GM12891 (cell line): ENCODE data around the gene UMAD1.
A peak's percentile ranks its signal among the peaks of the same experiment; 100 is the strongest.
"Not testable (repeated sequence)": the region's sequence is repeated elsewhere in the genome, so short reads cannot be mapped to it uniquely, and the experiment has no call there.

ENCODE experiments used
- DNase-seq: peaks from one replicate; pipeline ENCODE4 v3.0.0; 2011; ENCODE audit warnings: low spot score; ENCODE audit not compliant: insufficient read length
- FAIRE-seq: peaks from 2 replicates; lab custom pipeline; 2011; peaks lifted over from hg19 to GRCh38; lab: Jason Lieb, UNC
- PAX5 ChIP-seq: IDR thresholded peaks from 2 replicates; pipeline ENCODE4 v1.6.1; 2011; ENCODE audit warnings: low read length, moderate library complexity, mild to moderate bottlenecking; ENCODE audit not compliant: insufficient read depth, severe bottlenecking
- POLR2A ChIP-seq: IDR thresholded peaks from 2 replicates; pipeline ENCODE4 v1.6.1; 2011; ENCODE audit warnings: low read depth, low read length, control low read depth
- POLR2AphosphoS5 ChIP-seq: IDR thresholded peaks from 2 replicates; pipeline ENCODE4 v1.6.1; 2011; ENCODE audit warnings: low read depth, low read length, control low read depth
- POU2F2 ChIP-seq: IDR thresholded peaks from 2 replicates; pipeline ENCODE4 v1.6.1; 2011; ENCODE audit warnings: low read depth, mild to moderate bottlenecking, control low read depth, low read length, moderate library complexity
- SPI1 ChIP-seq: IDR thresholded peaks from 2 replicates; pipeline ENCODE4 v1.6.1; 2011; ENCODE audit warnings: low read depth, low read length, control low read depth
- TAF1 ChIP-seq: IDR thresholded peaks from 2 replicates; pipeline ENCODE4 v1.6.1; 2011; ENCODE audit warnings: low read depth, low read length, control low read depth

Gene UMAD1

GRCh38 chr7:7650682-7651206, 10.2 kb downstream of the UMAD1 start:
- DNase-seq (no peak), FAIRE-seq (no peak)
- TF ChIP-seq POU2F2 (no peak), SPI1 (no peak)

GRCh38 chr7:7651479-7651878, 10.9 kb downstream of the UMAD1 start:
- DNase-seq: no peak
- TF ChIP-seq POLR2AphosphoS5 (no peak), SPI1 (no peak), POLR2A (no peak), PAX5 (no peak), POU2F2 (no peak), TAF1 (no peak)
- no peak for FAIRE-seq

GRCh38 chr7:7652798-7653540, 12.4 kb downstream of the UMAD1 start:
- no peak for TF ChIP-seq TAF1
- TF ChIP-seq POLR2AphosphoS5: no peak
- TF ChIP-seq POLR2A: no peak
- no peak for TF ChIP-seq SPI1
- TF ChIP-seq PAX5: no peak
- TF ChIP-seq POU2F2: no peak
- FAIRE-seq (no peak), DNase-seq (no peak)

- TF ChIP-seq PAX5 (no peak), POLR2AphosphoS5 (no peak), TAF1 (no peak), POU2F2 (no peak), POLR2A (no peak), SPI1 (no peak)
- DNase-seq (no peak), FAIRE-seq (peak; percentile 52)
Observed at GRCh38 chr7:7653593-7654187, 13.1 kb downstream of the UMAD1 start.

GRCh38 chr7:7654964-7655715, 14.6 kb downstream of the UMAD1 start:
- no peak for DNase-seq
- TF ChIP-seq POLR2AphosphoS5: no peak
- no peak for TF ChIP-seq TAF1
- TF ChIP-seq POU2F2: no peak
- no peak for TF ChIP-seq SPI1
- TF ChIP-seq POLR2A: no peak
- TF ChIP-seq PAX5: no peak

GRCh38 chr7:7656459-7656858, 15.9 kb downstream of the UMAD1 start:
- FAIRE-seq, DNase-seq: not testable (repeated sequence)

More at GRCh38 chr7:7654964-7655715, 14.6 kb downstream of the UMAD1 start:
- no peak for FAIRE-seq

- FAIRE-seq (no peak), DNase-seq (no peak)
- TF ChIP-seq POU2F2 (no peak), PAX5 (no peak), POLR2AphosphoS5 (no peak), TAF1 (no peak), SPI1 (no peak), POLR2A (no peak)
Observed at GRCh38 chr7:7662527-7662926, 22.0 kb downstream of the UMAD1 start.

GRCh38 chr7:7664291-7664690, 23.7 kb downstream of the UMAD1 start:
- FAIRE-seq: no peak
- no peak for DNase-seq
- no peak for TF ChIP-seq POLR2A
- TF ChIP-seq TAF1: no peak
- TF ChIP-seq SPI1: no peak
- no peak for TF ChIP-seq POLR2AphosphoS5
- no peak for TF ChIP-seq PAX5
- TF ChIP-seq POU2F2: no peak

- FAIRE-seq: no peak
- DNase-seq: no peak
- no peak for TF ChIP-seq SPI1
- TF ChIP-seq POLR2A: no peak
Observed at GRCh38 chr7:7665031-7665430, 24.5 kb downstream of the UMAD1 start.

GRCh38 chr7:7667187-7667586, 26.6 kb downstream of the UMAD1 start:
- DNase-seq (no peak), FAIRE-seq (no peak)
- no peak for TF ChIP-seq TAF1
- TF ChIP-seq SPI1: no peak
- no peak for TF ChIP-seq POLR2AphosphoS5
- TF ChIP-seq POU2F2: no peak
- no peak for TF ChIP-seq PAX5
